ENCODE results near the gene FARP1. TPM values are rescaled to one million over a fixed set of nuclear protein-coding genes. Genes with fewer than 3 reads are reported as not detected.
A peak's percentile ranks its signal among the peaks of the same experiment; 100 is the strongest.

Gene FARP1
- total and polyA plus RNA-seq, 4 experiments from 2014 or later, result 0.26 to 1.5 (median 0.42) TPM; not detected in 1

DNA sequence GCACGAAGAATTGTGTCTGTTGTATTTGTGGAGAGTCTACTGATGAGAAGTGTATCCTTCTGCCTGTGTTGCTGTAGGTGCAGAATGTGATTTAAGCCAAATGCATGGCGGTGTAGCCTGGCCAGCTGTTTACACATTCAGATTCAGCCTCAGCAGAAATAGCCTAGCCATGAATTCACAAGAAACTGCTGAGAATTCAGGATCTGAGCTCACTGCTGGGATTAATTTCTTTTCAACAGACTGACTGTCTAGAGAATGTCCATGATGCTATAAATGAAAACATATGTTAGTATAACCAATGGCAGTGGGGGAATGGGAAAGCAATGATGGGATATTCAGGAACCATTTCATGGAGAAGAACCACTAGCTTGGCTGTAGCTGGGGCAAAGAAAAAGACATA is 111.6 kb downstream of the FARP1 start:
- no peaks in the 10 kb centered on the region for H3K27me3 Mint-ChIP-seq
- no peaks in the 10 kb centered on the region for H3K27me3 ChIP-seq (ENCODE audit: insufficient read depth, low read length)
- H3K9me3 Mint-ChIP-seq, result no peaks in the 10 kb centered on the region
- no peak overlapping the region for H3K27ac ChIP-seq (ENCODE audit: low read depth, low read length)
- no peak overlapping the region for H3K4me3 Mint-ChIP-seq
- H3K9me3 ChIP-seq (ENCODE audit: control insufficient read depth in 1 of 2, low read length in 2 of 2), result no peaks in the 10 kb centered on the region
- no peaks in the 10 kb centered on the region for H3K36me3 Mint-ChIP-seq
- POLR2A ChIA-PET (ENCODE audit: partially characterized antibody), result no interaction called here
- DNase-seq, result no peak
- intact Hi-C loops (cut with micrococcal nuclease), result no loop called here
- H3K4me1 ChIP-seq (ENCODE audit: insufficient read depth, low read length), result no peaks in the 10 kb centered on the region
- CTCF ChIA-PET (ENCODE audit: partially characterized antibody), result no interaction called here
- no peak overlapping the region for H3K27ac Mint-ChIP-seq
- no peak overlapping the region for H3K4me3 ChIP-seq (ENCODE audit: low read length in 2 of 2)
- H3K36me3 ChIP-seq (ENCODE audit: insufficient read depth, low read length), result no peaks in the 10 kb centered on the region
- no peaks in the 10 kb centered on the region for H3K4me1 Mint-ChIP-seq

DNA sequence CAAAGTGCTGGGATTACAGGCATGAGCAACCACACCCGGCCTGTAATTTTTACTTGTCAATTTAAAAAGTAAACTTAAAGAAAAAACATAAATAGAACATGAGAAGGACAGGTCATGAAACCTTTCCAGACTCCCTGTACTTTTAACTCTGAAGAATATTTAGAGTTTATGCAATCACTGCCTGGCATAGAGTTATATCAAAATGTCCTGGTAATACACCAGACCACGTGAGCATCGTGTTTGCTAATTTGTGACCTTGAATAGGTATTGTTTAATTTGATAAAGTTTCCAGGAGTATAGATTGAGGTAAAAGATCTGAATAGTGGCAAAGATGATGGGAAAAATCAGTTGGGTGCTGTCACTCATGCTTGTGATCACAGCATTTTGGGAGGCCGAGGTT is 115.3 kb downstream of the FARP1 start:
- Histone ChIP-seq H3K27ac (ENCODE audit: low read depth, low read length) (no peak overlapping the region), H3K9me3 (ENCODE audit: control insufficient read depth in 1 of 2, low read length in 2 of 2) (no peaks in the 10 kb centered on the region), H3K4me1 (ENCODE audit: insufficient read depth, low read length) (no peaks in the 10 kb centered on the region), H3K36me3 (ENCODE audit: insufficient read depth, low read length) (no peaks in the 10 kb centered on the region), H3K4me3 (ENCODE audit: low read length in 2 of 2) (no peak overlapping the region), H3K27me3 (ENCODE audit: insufficient read depth, low read length) (no peaks in the 10 kb centered on the region)
- Mint-ChIP-seq H3K27me3 (no peaks in the 10 kb centered on the region), H3K4me1 (no peaks in the 10 kb centered on the region), H3K9me3 (no peaks in the 10 kb centered on the region), H3K36me3 (no peaks in the 10 kb centered on the region), H3K4me3 (no peak overlapping the region), H3K27ac (no peak overlapping the region)
- intact Hi-C loops (cut with micrococcal nuclease), result no loop called here
- CTCF ChIA-PET (ENCODE audit: partially characterized antibody), result no interaction called here
- POLR2A ChIA-PET (ENCODE audit: partially characterized antibody), result no interaction called here
- no peak for DNase-seq

DNA sequence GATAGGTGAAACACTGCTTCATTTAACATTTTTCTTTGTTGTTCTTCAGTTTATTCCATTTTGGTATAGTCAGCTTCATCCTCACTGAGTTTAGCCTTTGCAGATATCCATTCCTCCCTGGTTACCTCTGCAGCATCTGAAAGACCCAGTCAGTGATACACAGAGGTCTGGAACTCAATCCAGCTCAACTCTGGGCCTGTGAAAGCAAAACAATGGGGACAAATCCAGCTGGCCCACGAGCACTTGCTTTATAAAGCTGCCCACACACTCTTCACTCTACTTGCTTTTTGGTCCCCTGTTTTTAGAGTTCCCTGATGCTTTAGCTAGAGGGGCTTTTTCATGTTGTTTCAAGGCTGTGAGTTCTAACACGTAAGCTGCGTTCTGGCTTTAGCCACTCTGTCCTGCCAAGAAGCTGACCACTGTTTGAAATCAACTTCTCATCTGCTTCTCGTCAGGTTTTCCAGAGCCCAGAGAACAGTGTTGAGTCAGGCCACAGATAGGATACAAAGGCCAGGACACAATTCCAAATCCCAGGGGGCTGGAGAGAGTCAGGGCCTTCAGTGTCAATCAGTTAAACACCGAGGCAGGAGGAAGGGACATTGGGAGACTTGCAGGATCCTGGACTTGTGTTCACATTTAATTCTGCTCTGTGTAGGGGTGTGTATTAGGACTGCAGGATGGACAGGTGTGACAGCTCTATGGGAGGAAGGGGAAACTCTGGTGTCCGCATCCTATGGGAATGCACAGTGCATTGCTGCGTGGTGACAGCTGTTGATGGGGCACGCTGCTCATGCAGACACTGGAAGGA is 117.7 kb downstream of the FARP1 start:
- POLR2A ChIA-PET (ENCODE audit: partially characterized antibody), result interaction anchor here (0.6 kb wide), 1 partner anchor 157 kb away, joined by 3 read pairs; no protein-coding TSS in a partner anchor
- no peak overlapping the region for H3K27ac Mint-ChIP-seq
- no peaks in the 10 kb centered on the region for H3K9me3 Mint-ChIP-seq
- Histone ChIP-seq H3K36me3 (ENCODE audit: insufficient read depth, low read length) (no peaks in the 10 kb centered on the region), H3K4me1 (ENCODE audit: insufficient read depth, low read length) (no peaks in the 10 kb centered on the region), H3K4me3 (ENCODE audit: low read length in 2 of 2) (no peak overlapping the region), H3K9me3 (ENCODE audit: control insufficient read depth in 1 of 2, low read length in 2 of 2) (no peaks in the 10 kb centered on the region), H3K27ac (ENCODE audit: low read depth, low read length) (no peak overlapping the region), H3K27me3 (ENCODE audit: insufficient read depth, low read length) (no peaks in the 10 kb centered on the region)
- H3K27me3 Mint-ChIP-seq, result no peaks in the 10 kb centered on the region
- no peaks in the 10 kb centered on the region for H3K4me1 Mint-ChIP-seq
- CTCF ChIA-PET (ENCODE audit: partially characterized antibody), result no interaction called here
- H3K4me3 Mint-ChIP-seq, result no peak overlapping the region
- no peak for DNase-seq
- H3K36me3 Mint-ChIP-seq, result no peaks in the 10 kb centered on the region
- intact Hi-C loops (cut with micrococcal nuclease), result no loop called here

DNA sequence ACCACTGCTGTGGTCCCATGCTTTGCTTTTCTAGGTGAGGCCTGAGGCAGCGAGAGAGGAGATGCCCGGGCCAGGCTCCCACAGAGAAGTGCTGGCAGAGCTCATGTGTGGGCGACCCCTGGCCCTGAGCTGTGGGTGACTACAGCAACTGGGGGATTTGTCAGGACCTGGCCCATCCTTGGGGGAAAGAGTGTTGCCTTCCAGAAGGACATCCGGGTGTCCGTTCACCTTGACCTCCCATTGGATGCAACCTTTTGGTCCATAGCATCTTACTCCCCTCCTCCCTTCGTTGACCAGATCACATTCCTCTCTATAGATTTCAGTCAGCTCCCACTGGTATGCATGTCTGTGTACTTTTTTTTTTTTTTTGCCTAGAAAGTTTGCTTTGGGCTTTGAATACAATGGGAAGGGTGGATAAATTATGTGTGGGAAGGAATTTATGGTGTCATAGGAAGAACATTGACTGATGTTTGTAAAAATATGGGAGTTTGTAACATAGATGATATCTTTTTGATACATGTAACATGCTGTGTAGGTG is 118.3 kb downstream of the FARP1 start:
- H3K4me1 ChIP-seq (ENCODE audit: insufficient read depth, low read length), result no peaks in the 10 kb centered on the region
- POLR2A ChIA-PET (ENCODE audit: partially characterized antibody), result interaction anchor here (0.6 kb wide), 1 partner anchor 158 kb away, joined by 3 read pairs; no protein-coding TSS in a partner anchor

DNA sequence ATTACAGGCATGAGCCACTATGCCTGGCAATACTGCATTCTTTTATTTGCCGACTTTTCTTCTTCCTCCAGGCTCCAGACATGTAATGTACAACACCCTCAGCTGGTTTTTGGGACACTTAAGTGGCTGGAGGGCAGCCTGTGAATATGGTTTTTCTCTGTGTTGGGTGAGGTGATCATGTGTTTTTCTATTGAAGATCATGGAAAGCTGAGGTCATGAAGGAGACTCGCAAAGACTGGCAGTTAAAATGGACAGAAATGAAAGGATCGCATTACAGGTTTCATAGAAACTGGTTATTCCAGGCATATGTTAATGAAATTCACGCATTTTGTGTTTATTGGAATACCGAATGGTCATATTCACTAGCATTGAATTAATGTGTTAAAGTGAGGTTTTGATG is 119.4 kb downstream of the FARP1 start:
- no peak overlapping the region for H3K27ac ChIP-seq (ENCODE audit: low read depth, low read length)
- intact Hi-C loops (cut with micrococcal nuclease), result no loop called here
- H3K27ac Mint-ChIP-seq, result peak overlapping the region in 1 of 7 donors; percentile 52
- no peaks in the 10 kb centered on the region for H3K4me1 Mint-ChIP-seq
- H3K9me3 Mint-ChIP-seq, result no peaks in the 10 kb centered on the region
- no peaks in the 10 kb centered on the region for H3K9me3 ChIP-seq (ENCODE audit: control insufficient read depth in 1 of 2, low read length in 2 of 2)
- H3K36me3 ChIP-seq (ENCODE audit: insufficient read depth, low read length), result no peaks in the 10 kb centered on the region
- H3K4me3 Mint-ChIP-seq, result no peak overlapping the region
- H3K4me3 ChIP-seq (ENCODE audit: low read length in 2 of 2), result no peak overlapping the region
- H3K27me3 Mint-ChIP-seq, result no peaks in the 10 kb centered on the region
- no peaks in the 10 kb centered on the region for H3K4me1 ChIP-seq (ENCODE audit: insufficient read depth, low read length)
- ChIA-PET POLR2A (ENCODE audit: partially characterized antibody) (no interaction called here), CTCF (ENCODE audit: partially characterized antibody) (no interaction called here)
- H3K27me3 ChIP-seq (ENCODE audit: insufficient read depth, low read length), result no peaks in the 10 kb centered on the region
- no peaks in the 10 kb centered on the region for H3K36me3 Mint-ChIP-seq
- no peak for DNase-seq

More for the DNA sequence above, 118.3 kb downstream of the FARP1 start:
- no peaks in the 10 kb centered on the region for H3K4me1 Mint-ChIP-seq
- H3K9me3 Mint-ChIP-seq, result no peaks in the 10 kb centered on the region
- Histone ChIP-seq H3K4me3 (ENCODE audit: low read length in 2 of 2) (no peak overlapping the region), H3K27me3 (ENCODE audit: insufficient read depth, low read length) (no peaks in the 10 kb centered on the region), H3K36me3 (ENCODE audit: insufficient read depth, low read length) (no peaks in the 10 kb centered on the region), H3K9me3 (ENCODE audit: control insufficient read depth in 1 of 2, low read length in 2 of 2) (no peaks in the 10 kb centered on the region), H3K27ac (ENCODE audit: low read depth, low read length) (no peak overlapping the region)
- DNase-seq, result no peak
- no peaks in the 10 kb centered on the region for H3K27me3 Mint-ChIP-seq
- no peak overlapping the region for H3K27ac Mint-ChIP-seq
- intact Hi-C loops (cut with micrococcal nuclease), result no loop called here
- H3K4me3 Mint-ChIP-seq, result no peak overlapping the region
- H3K36me3 Mint-ChIP-seq, result no peaks in the 10 kb centered on the region
- CTCF ChIA-PET (ENCODE audit: partially characterized antibody), result no interaction called here

DNA sequence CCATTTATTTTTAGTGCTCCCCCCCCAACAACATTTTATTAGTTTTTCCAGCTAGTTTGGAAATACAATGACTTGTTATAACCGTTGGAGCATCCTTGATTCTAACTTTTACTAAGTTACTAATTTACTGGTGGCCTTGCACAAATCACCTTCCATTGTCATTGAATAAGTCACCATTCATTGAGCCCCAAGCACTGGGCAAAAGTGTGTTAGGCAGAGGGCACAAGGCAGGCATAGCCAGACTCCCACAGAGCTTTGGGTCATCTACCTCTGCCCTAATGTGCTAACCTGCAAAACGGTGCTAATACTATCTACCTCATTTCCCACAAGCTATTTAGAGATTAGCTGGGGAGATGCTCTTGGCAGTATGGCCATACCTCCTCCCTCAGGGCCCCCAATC is 120.9 kb downstream of the FARP1 start:
- ChIA-PET CTCF (ENCODE audit: partially characterized antibody) (no interaction called here), POLR2A (ENCODE audit: partially characterized antibody) (no interaction called here)
- Histone ChIP-seq H3K4me1 (ENCODE audit: insufficient read depth, low read length) (no peaks in the 10 kb centered on the region), H3K27me3 (ENCODE audit: insufficient read depth, low read length) (no peaks in the 10 kb centered on the region), H3K36me3 (ENCODE audit: insufficient read depth, low read length) (no peaks in the 10 kb centered on the region), H3K4me3 (ENCODE audit: low read length in 2 of 2) (no peak overlapping the region), H3K9me3 (ENCODE audit: control insufficient read depth in 1 of 2, low read length in 2 of 2) (no peaks in the 10 kb centered on the region), H3K27ac (ENCODE audit: low read depth, low read length) (no peak overlapping the region)
- intact Hi-C loops (cut with micrococcal nuclease), result no loop called here
- DNase-seq, result no peak
- Mint-ChIP-seq H3K4me1 (no peaks in the 10 kb centered on the region), H3K4me3 (no peak overlapping the region), H3K9me3 (no peaks in the 10 kb centered on the region), H3K36me3 (no peaks in the 10 kb centered on the region), H3K27ac (no peak overlapping the region), H3K27me3 (no peaks in the 10 kb centered on the region)

DNA sequence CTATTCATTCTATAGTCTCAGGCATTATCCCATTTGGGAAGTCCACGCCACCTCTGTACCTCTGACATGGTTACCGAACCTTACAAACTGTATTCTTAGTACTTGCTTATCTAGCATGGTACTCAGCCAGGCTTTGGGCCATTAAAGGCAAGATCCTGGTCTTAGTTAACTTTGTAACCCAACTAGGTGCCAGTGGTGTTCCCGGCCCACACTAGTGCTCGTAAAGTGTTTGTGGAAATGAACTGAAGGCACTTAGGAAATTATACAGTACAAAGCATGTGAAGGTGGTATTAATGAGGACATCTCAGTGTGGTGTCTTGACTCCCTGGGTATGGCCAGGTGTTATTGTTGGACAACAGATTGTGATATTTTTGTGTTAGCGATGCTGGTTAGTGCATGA is 122.0 kb downstream of the FARP1 start:
- no peak for DNase-seq
- no peaks in the 10 kb centered on the region for H3K36me3 Mint-ChIP-seq
- H3K4me1 Mint-ChIP-seq, result no peaks in the 10 kb centered on the region
- no peak overlapping the region for H3K27ac ChIP-seq (ENCODE audit: low read depth, low read length)
- H3K4me3 ChIP-seq (ENCODE audit: low read length in 2 of 2), result no peak overlapping the region
- H3K27ac Mint-ChIP-seq, result no peak overlapping the region
- no peaks in the 10 kb centered on the region for H3K4me1 ChIP-seq (ENCODE audit: insufficient read depth, low read length)
- H3K36me3 ChIP-seq (ENCODE audit: insufficient read depth, low read length), result no peaks in the 10 kb centered on the region
- POLR2A ChIA-PET (ENCODE audit: partially characterized antibody), result no interaction called here
- intact Hi-C loops (cut with micrococcal nuclease), result no loop called here
- no peaks in the 10 kb centered on the region for H3K27me3 Mint-ChIP-seq
- H3K9me3 ChIP-seq (ENCODE audit: control insufficient read depth in 1 of 2, low read length in 2 of 2), result no peaks in the 10 kb centered on the region
- H3K27me3 ChIP-seq (ENCODE audit: insufficient read depth, low read length), result no peaks in the 10 kb centered on the region
- no peaks in the 10 kb centered on the region for H3K9me3 Mint-ChIP-seq
- CTCF ChIA-PET (ENCODE audit: partially characterized antibody), result no interaction called here
- H3K4me3 Mint-ChIP-seq, result no peak overlapping the region
